Measurements from ENCODE around the gene VCX3B. TPM values are rescaled to one million over a fixed set of nuclear protein-coding genes. Genes with fewer than 3 reads are reported as not detected.

The VCX3B gene
- total and polyA plus RNA-seq, 4 donors = not detected

DNA sequence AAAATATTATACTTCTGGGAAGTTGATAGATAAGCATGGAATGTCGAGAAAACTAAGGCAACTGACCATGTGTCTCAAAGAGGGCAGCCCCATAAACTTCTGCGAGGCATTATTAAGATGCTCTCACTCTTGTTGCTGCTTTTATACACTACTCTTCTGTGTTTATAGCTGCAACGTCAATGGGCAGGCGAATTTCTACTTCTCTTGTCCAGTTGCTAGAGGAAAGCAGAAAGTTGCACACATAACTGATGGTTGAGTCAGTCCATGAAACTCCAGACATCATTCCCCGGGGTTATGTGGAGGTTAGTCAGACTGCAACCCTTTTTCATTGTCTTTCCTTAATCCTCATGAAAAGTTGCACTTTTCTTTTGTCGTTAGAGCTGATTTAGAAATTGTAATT is 39.8 kb downstream of the VCX3B start:
- H3K4me1 ChIP-seq (ENCODE audit: control insufficient read depth in 5 of 5, insufficient read depth in 5 of 5, low read length in 5 of 5) = no peaks in the 10 kb centered on the region
- H3K4me3 ChIP-seq = no peak overlapping the region
- WGBS, 2 donors = 74 to 86% methylated on average over 6 of the region's 6 CpGs
- ATAC-seq (ENCODE audit: insufficient read depth, low FRiP score) = no peak
- no peaks in the 10 kb centered on the region for H3K9me3 ChIP-seq (ENCODE audit: control insufficient read depth in 4 of 4, insufficient read depth in 3 of 4, low read length in 3 of 4)
- H3K27me3 ChIP-seq (ENCODE audit: control insufficient read depth in 3 of 3, insufficient read depth in 3 of 3, low read length in 2 of 3) = peaks cover 0 to 18% (median 2%) of the 10 kb centered on the region in 3 donors
- no peak overlapping the region for H3K9ac ChIP-seq (ENCODE audit: insufficient read depth in 1 of 2, low read length in 2 of 2)
- no peaks in the 10 kb centered on the region for H3K36me3 ChIP-seq (ENCODE audit: control insufficient read depth in 4 of 4, insufficient read depth in 4 of 4, low read length in 4 of 4)
- TF ChIP-seq, protein P1, sequence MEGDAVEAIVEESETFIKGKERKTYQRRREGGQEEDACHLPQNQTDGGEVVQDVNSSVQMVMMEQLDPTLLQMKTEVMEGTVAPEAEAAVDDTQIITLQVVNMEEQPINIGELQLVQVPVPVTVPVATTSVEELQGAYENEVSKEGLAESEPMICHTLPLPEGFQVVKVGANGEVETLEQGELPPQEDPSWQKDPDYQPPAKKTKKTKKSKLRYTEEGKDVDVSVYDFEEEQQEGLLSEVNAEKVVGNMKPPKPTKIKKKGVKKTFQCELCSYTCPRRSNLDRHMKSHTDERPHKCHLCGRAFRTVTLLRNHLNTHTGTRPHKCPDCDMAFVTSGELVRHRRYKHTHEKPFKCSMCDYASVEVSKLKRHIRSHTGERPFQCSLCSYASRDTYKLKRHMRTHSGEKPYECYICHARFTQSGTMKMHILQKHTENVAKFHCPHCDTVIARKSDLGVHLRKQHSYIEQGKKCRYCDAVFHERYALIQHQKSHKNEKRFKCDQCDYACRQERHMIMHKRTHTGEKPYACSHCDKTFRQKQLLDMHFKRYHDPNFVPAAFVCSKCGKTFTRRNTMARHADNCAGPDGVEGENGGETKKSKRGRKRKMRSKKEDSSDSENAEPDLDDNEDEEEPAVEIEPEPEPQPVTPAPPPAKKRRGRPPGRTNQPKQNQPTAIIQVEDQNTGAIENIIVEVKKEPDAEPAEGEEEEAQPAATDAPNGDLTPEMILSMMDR (IDR thresholded peaks at IDR 0.05; ENCODE audit: control extremely low read depth, extremely low read depth) = no peak
- no peak overlapping the region for H3K27ac ChIP-seq (ENCODE audit: low read depth in 1 of 2, low read length in 1 of 2)
- no peak for DNase-seq
